Retinal pigment epithelial cell (primary cell): ENCODE measurements around the gene OSM.

ENCODE experiments used
- DNase-seq: peaks from one replicate; pipeline ENCODE4 v3.0.0-alpha.2; 2010; ENCODE audit warnings: low read depth
- H3K4me3 ChIP-seq: 2 replicates; pipeline ENCODE4 v1.5.1; 2011; ENCODE audit warnings: mild to moderate bottlenecking, low read length, control low read depth, moderate library complexity
- TF ChIP-seq, protein P1 (sequence below): conservative IDR thresholded peaks from 2 replicates; pipeline ENCODE4 v1.5.1; 2011; ENCODE audit warnings: low read depth, low read length, control low read depth, inconsistent platforms

Gene OSM

DNA sequence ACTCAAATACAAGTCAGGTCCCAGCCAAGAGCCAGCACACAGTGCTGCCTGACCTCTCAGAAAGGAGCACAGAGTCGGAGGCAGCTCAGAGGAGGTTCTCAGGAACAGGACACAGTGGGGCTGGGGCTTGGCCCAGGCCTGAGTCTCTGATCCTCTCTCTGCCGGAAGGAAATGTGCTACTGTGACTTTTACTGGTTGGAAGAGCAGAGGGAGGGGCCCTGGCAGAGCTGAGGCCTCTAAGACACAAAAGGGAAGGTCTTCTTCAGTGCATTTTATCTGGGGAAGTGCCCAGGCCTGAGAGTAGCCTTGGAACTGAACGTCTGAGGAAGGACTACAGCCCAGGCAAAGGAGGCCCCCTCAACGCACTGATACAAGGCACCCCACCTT lies 38.9 kb upstream of the OSM start:
- DNase-seq = no peak
- TF ChIP-seq, protein P1, sequence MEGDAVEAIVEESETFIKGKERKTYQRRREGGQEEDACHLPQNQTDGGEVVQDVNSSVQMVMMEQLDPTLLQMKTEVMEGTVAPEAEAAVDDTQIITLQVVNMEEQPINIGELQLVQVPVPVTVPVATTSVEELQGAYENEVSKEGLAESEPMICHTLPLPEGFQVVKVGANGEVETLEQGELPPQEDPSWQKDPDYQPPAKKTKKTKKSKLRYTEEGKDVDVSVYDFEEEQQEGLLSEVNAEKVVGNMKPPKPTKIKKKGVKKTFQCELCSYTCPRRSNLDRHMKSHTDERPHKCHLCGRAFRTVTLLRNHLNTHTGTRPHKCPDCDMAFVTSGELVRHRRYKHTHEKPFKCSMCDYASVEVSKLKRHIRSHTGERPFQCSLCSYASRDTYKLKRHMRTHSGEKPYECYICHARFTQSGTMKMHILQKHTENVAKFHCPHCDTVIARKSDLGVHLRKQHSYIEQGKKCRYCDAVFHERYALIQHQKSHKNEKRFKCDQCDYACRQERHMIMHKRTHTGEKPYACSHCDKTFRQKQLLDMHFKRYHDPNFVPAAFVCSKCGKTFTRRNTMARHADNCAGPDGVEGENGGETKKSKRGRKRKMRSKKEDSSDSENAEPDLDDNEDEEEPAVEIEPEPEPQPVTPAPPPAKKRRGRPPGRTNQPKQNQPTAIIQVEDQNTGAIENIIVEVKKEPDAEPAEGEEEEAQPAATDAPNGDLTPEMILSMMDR = no peak
- H3K4me3 ChIP-seq = no peak overlapping the region

DNA sequence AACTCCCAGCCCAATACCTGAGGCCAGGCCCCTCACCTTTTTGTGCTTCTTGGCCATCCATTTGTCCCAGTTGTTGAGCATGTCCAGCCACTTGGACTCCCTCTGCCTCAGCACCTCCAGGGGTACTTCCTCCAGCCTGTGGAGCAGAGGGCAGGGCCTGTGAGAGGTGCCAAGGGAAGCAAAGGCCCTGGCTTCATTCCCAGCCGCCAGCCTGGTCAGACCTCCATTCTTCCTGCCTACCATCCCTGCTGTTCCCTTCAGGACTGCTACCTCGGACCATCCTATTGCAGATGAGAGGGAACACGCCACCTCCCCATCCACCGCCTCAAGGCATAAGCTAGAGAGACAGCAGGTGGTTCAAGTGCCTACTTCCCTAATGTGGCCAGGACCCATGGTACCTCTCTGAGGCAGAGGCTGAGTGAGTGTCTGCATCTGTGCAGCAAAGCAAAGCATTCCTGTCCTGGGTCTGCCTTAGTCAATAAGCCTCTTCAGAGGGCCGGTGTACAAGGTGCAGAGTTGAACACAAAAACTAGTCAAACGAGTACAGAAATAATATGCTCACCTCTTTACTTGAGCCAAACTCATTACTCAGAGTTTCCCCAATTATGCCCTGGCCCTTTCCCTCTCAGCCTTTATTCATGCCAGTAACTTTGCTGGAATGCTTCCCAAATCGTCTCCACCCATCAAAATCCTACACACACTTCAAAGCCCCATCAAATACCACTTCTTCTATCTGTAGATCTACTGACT lies 38.0 kb upstream of the OSM start:
- TF ChIP-seq, protein P1 = no peak
- DNase-seq = no peak
- H3K4me3 ChIP-seq = no peak overlapping the region

DNA sequence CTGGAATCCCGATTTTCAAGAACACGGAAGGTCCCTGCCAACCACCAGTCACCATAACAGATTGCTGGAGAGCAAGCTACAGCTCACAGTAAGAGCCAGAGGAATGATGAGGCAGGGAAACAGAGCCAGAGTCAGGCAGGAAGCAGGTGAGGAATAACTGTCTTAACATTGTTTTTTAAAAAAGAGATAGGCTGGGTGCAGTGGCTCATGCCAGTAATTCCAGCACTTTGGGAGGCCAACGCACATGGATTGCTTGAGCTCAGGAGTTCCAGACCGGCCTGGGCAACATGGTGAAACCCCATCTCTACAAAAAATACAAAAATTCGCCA lies 36.1 kb upstream of the OSM start:
- no peak overlapping the region for H3K4me3 ChIP-seq
- TF ChIP-seq, protein P1 = no peak
- DNase-seq = no peak

DNA sequence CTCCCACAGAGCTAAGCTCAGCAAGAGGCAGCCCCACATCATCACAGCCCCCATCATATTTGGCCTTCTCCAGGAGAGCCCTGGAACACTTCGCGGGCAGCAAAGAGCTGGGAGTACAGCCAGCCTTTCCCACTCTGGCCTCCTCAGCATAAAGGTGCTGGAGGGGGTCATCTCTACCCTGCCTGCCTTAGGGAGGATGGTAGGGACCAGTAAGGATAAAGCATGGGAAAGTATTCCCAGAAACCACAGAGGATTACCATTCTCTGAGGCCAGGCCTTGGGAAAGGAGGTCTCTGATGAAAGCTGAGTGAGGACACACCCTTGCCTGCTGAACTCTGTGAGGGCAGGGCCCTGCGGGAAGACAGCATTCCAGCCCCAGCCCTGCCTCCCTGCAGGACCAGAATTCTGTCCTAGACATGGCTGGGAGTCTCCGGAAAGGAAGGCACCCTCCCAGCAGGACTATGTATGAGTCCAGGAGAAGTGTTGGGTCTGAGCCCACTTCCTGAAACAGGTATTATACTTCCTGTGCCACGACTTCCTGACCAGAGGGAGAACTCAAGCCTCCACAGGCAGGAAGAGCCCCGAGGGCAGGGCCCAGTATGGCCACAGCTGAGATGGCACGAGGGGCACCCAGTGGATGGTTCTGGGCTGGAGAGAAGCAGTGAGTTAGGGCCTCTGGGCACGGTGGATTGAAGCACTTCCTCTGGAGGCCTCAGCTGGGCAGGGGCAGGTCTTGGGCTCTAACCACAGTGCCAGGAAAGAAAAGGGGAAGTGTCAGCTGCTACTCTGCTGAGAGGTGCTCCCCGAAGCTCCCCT lies 35.6 kb upstream of the OSM start:
- TF ChIP-seq, protein P1 = no peak
- peak; percentile 67 for DNase-seq
- H3K4me3 ChIP-seq = no peak overlapping the region

DNA sequence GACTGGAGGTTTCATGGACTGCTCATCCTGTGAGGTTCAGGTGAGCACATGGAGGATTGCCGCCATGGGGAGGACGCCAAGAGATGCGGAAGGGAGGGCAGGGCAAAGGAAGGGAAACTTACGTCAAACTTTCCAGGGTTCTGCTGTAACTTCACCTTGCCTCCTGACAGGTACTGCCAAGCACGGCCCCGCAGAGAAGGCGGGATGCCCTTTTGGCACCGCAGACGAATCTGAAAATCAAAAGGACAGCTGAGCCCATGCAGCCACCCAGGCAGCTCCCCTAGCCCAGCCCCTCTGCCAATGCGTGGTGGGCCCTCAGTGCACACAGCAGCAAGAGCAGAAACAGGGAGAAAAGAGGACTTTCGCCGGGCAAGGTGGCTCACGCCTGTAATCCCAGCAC lies 32.7 kb upstream of the OSM start:
- TF ChIP-seq, protein P1 = no peak
- H3K4me3 ChIP-seq = no peak overlapping the region
- DNase-seq = no peak

DNA sequence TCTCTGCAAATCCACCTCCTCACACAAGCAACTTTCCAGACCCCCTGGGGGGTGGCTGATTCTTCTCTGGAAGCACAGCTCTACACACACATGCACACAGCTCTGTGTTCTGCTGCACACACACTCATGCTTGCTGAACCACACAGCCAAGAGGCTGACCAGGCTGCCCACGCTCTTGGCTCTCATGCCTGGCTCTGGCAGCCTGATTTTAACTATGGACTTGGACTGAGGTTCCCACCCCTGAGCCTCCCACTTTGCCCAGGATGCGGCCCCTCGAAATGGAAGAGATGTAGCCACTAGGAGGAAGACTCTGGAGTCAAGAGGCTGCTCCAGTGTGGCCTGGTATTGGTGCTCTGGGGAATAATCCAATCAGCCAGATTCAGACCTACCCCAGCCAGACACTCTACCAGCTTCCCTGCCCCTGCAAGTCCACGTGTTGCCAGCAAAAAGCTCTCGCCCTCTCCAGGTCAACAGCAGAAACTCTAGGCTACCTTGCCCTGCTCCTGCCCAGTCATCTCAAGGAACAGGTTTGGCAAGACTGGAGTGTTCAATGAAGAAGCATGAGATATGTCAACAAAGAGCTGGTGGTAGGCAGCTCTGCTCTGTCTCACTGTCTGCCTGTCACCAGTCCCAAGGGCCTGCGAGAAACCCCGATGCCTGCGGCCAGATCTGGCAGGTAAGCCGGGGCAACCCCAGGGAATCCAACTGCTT lies 31.5 kb upstream of the OSM start:
- DNase-seq = no peak
- no peak overlapping the region for H3K4me3 ChIP-seq
- TF ChIP-seq, protein P1 = no peak
